HepG2 (cell line): ENCODE data around the gene MLH1. TPM values are rescaled to one million over a fixed set of nuclear protein-coding genes. Genes with fewer than 3 reads are reported as not detected.

Source experiments
- ATAC-seq: fragments of 200-7000 bp; cut with Tn5 transposase; 3 replicates; pipeline ENCODE4 v1.9.1; 2020; ENCODE audit warnings: mild to moderate bottlenecking, moderate library complexity
- BruUV-seq: library from RNA; stranded (reverse); fragments of 400-500 nt; replicated peaks from 2 replicates; lab custom pipeline; 2021; lab: Mats Ljungman, UMichigan
- CTCF ChIA-PET: fragments of 300-600 bp; formaldehyde crosslinking; extraction: SDS; loops from one replicate; lab custom pipeline; 2021; ENCODE audit warnings: low total read pairs, inconsistent platforms, low intra/inter-chr PET ratio; lab: Yijun Ruan, JAX
- POLR2A ChIA-PET: fragments of 350-600 bp; sonication (Branson Sonifier 250); formaldehyde crosslinking; loops from one replicate; lab custom pipeline; 2020; ENCODE audit warnings: antibody characterized with exemption, inconsistent platforms; lab: Yijun Ruan, JAX
- DNase-seq: peaks from one replicate; pipeline ENCODE4 v3.0.0-alpha.2; 2015; ENCODE audit warnings: low spot score
- FAIRE-seq: peaks from 3 replicates; lab custom pipeline; 2011; peaks lifted over from hg19 to GRCh38; lab: Jason Lieb, UNC
- H2AFZ ChIP-seq: one replicate; pipeline ENCODE4 v1.6.1; 2011; ENCODE audit warnings: low read length, inconsistent platforms
- H3K27ac ChIP-seq: fragments of 300-600 bp; 3 replicates; pipeline ENCODE4 v1.8.0; 2011; ENCODE audit warnings: mixed run types, mild to moderate bottlenecking, mixed read lengths, low read length, inconsistent platforms; ENCODE audit not compliant: insufficient read depth; ENCODE audit errors: extremely low read length
- H3K27me3 ChIP-seq, 2 experiments: fragments of 200-600 bp in 1 of 2; 2 replicates in 1 of 2; 3 replicates in 1 of 2; pipeline versions ENCODE4 v1.6.0 to v1.8.0; 2011; ENCODE audit warnings: low read length in 2 of 2, mild to moderate bottlenecking in 2 of 2, moderate library complexity in 2 of 2, inconsistent platforms in 1 of 2; ENCODE audit not compliant: insufficient read depth in 2 of 2, control insufficient read depth in 1 of 2
- H3K36me3 ChIP-seq, 2 experiments: fragments of 200-600 bp in 1 of 2; replicated peaks in 1 of 2; 2 replicates in 1 of 2; 3 replicates in 1 of 2; pipeline versions ENCODE4 v1.5.1 to v1.8.0; 2011; ENCODE audit warnings: low read length in 2 of 2, inconsistent platforms in 1 of 2; ENCODE audit not compliant: insufficient read depth in 2 of 2, control insufficient read depth in 1 of 2
- H3K4me1 ChIP-seq: 2 replicates; pipeline ENCODE4 v1.5.1; 2012; ENCODE audit warnings: low read length, inconsistent platforms; ENCODE audit not compliant: insufficient read depth
- H3K4me2 ChIP-seq: 2 replicates; pipeline ENCODE4 v1.6.0; 2011; ENCODE audit warnings: low read depth, low read length, inconsistent platforms
- H3K4me3 ChIP-seq, 3 experiments: fragments of 200-600 bp in 1 of 3; sonication (generic), shearing (Covaris generic) in 1 of 3; replicated peaks in 1 of 3; 2 replicates each; pipeline ENCODE4 v1.5.1; 2011 to 2016; ENCODE audit warnings: low read length in 3 of 3, inconsistent platforms in 2 of 3, low read depth in 2 of 3, mild to moderate bottlenecking in 2 of 3, control low read depth in 1 of 3, mixed read lengths in 1 of 3; ENCODE audit not compliant: insufficient read depth in 1 of 3
- H3K79me2 ChIP-seq: one replicate; pipeline ENCODE4 v1.6.1; 2011; ENCODE audit warnings: low read length, inconsistent platforms; ENCODE audit not compliant: insufficient read depth
- H3K9ac ChIP-seq: 2 replicates; pipeline ENCODE4 v1.6.0; 2011; ENCODE audit warnings: mild to moderate bottlenecking, low read depth, low read length, inconsistent platforms; ENCODE audit not compliant: insufficient read depth
- H3K9me3 ChIP-seq: 2 replicates; pipeline ENCODE4 v1.5.1; 2012; ENCODE audit warnings: mild to moderate bottlenecking, low read length
- H4K20me1 ChIP-seq: 2 replicates; pipeline ENCODE4 v1.6.0; 2011; ENCODE audit warnings: inconsistent platforms, mild to moderate bottlenecking, low read length, moderate library complexity; ENCODE audit not compliant: insufficient read depth
- ADNP ChIP-seq: sonication (generic); formaldehyde crosslinking; IDR thresholded peaks from 2 replicates; pipeline ENCODE4 v1.4.0; 2020; ENCODE audit warnings: missing genetic modification reagents
- ARID3A ChIP-seq: IDR thresholded peaks from 2 replicates; pipeline ENCODE4 v1.6.1; 2012; ENCODE audit warnings: low read depth, low read length, improper control_type of control experiment
- CENPBD1 ChIP-seq: sonication (generic); formaldehyde crosslinking; IDR thresholded peaks from 2 replicates; pipeline ENCODE4 v1.8.0; 2022; ENCODE audit warnings: missing genetic modification reagents, low read depth, mild to moderate bottlenecking, borderline replicate concordance
- ETV6 ChIP-seq: sonication (generic); formaldehyde crosslinking; conservative IDR thresholded peaks from 2 replicates; pipeline ENCODE4 v1.4.0; 2020; ENCODE audit warnings: missing genetic modification reagents
- FOXO1 ChIP-seq: sonication (generic); formaldehyde crosslinking; IDR thresholded peaks from 2 replicates; pipeline ENCODE4 v1.4.0; 2020; ENCODE audit warnings: missing genetic modification reagents
- GTF2F1 ChIP-seq: fragments of 150-350 bp; IDR thresholded peaks from 2 replicates; pipeline ENCODE4 v1.6.1; 2014; ENCODE audit warnings: low read length
- HHEX ChIP-seq: IDR thresholded peaks from 2 replicates; pipeline ENCODE4 v1.6.1; 2016; ENCODE audit warnings: control low read depth
- MTA3 ChIP-seq: sonication (generic); formaldehyde crosslinking; IDR thresholded peaks from 2 replicates; pipeline ENCODE4 v1.4.0; 2020; ENCODE audit warnings: missing genetic modification reagents
- POGZ ChIP-seq: sonication (generic); formaldehyde crosslinking; IDR thresholded peaks from 2 replicates; pipeline ENCODE4 v1.4.0; 2020; ENCODE audit warnings: mild to moderate bottlenecking, missing genetic modification reagents
- REPIN1 ChIP-seq: sonication (generic); formaldehyde crosslinking; IDR thresholded peaks from 2 replicates; pipeline ENCODE4 v1.8.0; 2022; ENCODE audit warnings: missing genetic modification reagents, low read depth, mild to moderate bottlenecking, borderline replicate concordance
- RFX3 ChIP-seq: IDR thresholded peaks from 2 replicates; pipeline ENCODE4 v1.6.1; 2016; ENCODE audit warnings: missing biosample characterization, missing genetic modification reagents
- SP2 ChIP-seq: sonication (generic); formaldehyde crosslinking; IDR thresholded peaks from 2 replicates; pipeline ENCODE4 v1.5.1; 2020; ENCODE audit warnings: mild to moderate bottlenecking, missing genetic modification reagents
- TP53 ChIP-seq: sonication (generic); formaldehyde crosslinking; conservative IDR thresholded peaks from 2 replicates; pipeline ENCODE4 v1.4.0; 2020; ENCODE audit warnings: missing genetic modification reagents
- ZNF264 ChIP-seq: sonication (generic); formaldehyde crosslinking; IDR thresholded peaks from 2 replicates; pipeline ENCODE4 v1.4.0; 2020; ENCODE audit warnings: missing genetic modification reagents
- ZNF639 ChIP-seq: conservative IDR thresholded peaks from 2 replicates; pipeline ENCODE4 v1.6.1; 2018; ENCODE audit warnings: missing genetic modification reagents
- ZNF678 ChIP-seq: sonication (generic); formaldehyde crosslinking; IDR thresholded peaks from 2 replicates; pipeline ENCODE4 v1.4.0; 2020; ENCODE audit warnings: mild to moderate bottlenecking, missing genetic modification reagents
- whole genome bisulfite sequencing: methylation state at CpG from one replicate; pipeline ENCODE4 v1.1.6; 2017; ENCODE audit warnings: low lambda C conversion rate; 5-methylcytosine and 5-hydroxymethylcytosine counted together
- in situ Hi-C: cut with HindIII; loops from 2 replicates; pipeline ENCODE4 v1.10.0; 2017; ENCODE audit warnings: low pct_unique_long_range_greater_than_20kb; ENCODE audit not compliant: extremely low pct_ligation_motif_present
- intact Hi-C: fragments of 100-400 bp; cut with micrococcal nuclease; formaldehyde crosslinking; loops from one replicate; pipeline ENCODE4 v1.10.0; 2022; ENCODE audit not compliant: unreplicated experiment
- polyA plus RNA-seq, 8 experiments: library from polyadenylated mRNA; depleted of rRNA in 3 of 8; stranded (reverse) in 7 of 8; unstranded in 1 of 8; fragments of >200 nt; fragmentation: Illumina TruSeq in 4 of 8; extraction: Trizol in 4 of 8; gene quantifications; 2 replicates each; pipeline versions ENCODE4 v1.2.1 to v1.2.3, GENCODE V29; 2011 to 2016; ENCODE audit warnings: low read depth in 4 of 8, missing spikeins in 1 of 8, mixed read lengths in 1 of 8; ENCODE audit not compliant: insufficient read depth in 1 of 8
- total RNA-seq, 5 experiments: library from RNA; depleted of rRNA; stranded (reverse); fragments of >200 nt; fragmentation: Illumina TruSeq; extraction: Trizol; gene quantifications; 2 replicates each; pipeline ENCODE4 v1.2.3, GENCODE V29; 2016; ENCODE audit warnings: low read depth in 1 of 5

Gene MLH1
- total and polyA plus RNA-seq, 2 of the 13 experiments (the other 11 are each of a cell fraction or from before 2014, with no cell fraction given), result 29.5 to 70.8 TPM

- Histone ChIP-seq H3K36me3 (peaks cover 19 to 75% of the 10 kb centered on the region in 2 experiments; a peak in 4 of 5 replicates), H3K4me1 (0 out of 2 replicates have a peak, but pooled peaks cover 6% of the 10 kb centered on the region), H4K20me1 (no peaks in the 10 kb centered on the region), H2AFZ (no peak overlapping the region), H3K27me3 (no peaks in the 10 kb centered on the region), H3K9ac (no peak overlapping the region), H3K9me3 (no peaks in the 10 kb centered on the region), H3K79me2 (no peaks in the 10 kb centered on the region), H3K27ac (no peak overlapping the region), H3K4me2 (no peak overlapping the region), H3K4me3 (no peak overlapping the region)
- in situ Hi-C loops (no loop called here), intact Hi-C loops (no loop called here)
- ChIA-PET POLR2A (no interaction called here), CTCF (no interaction called here)
- WGBS, result 100% methylated on average over 2 of the region's 2 CpGs
- DNase-seq (no peak), ATAC-seq (no peak), FAIRE-seq (no peak)
- no peak for TF ChIP-seq REPIN1 (CRISPR knock-in tag)
- no peak for TF ChIP-seq GTF2F1
- BruUV-seq, result no TSS peak
Measured at GRCh38 chr3:37053753-37054152, 60.4 kb downstream of the MLH1 start.

GRCh38 chr3:37054370-37054769 lies 61.1 kb downstream of the MLH1 start:
- H3K27me3 ChIP-seq, result no peaks in the 10 kb centered on the region
- H3K27ac ChIP-seq, result no peak overlapping the region
- no peak for ATAC-seq
- in situ Hi-C loops (no loop called here), intact Hi-C loops (no loop called here)
- TF ChIP-seq MTA3 (CRISPR knock-in tag) (no peak), ETV6 (CRISPR knock-in tag) (no peak), CENPBD1 (CRISPR knock-in tag) (no peak), ZNF264 (CRISPR knock-in tag) (no peak), ZNF639 (CRISPR knock-in tag) (no peak), ZNF678 (CRISPR knock-in tag) (no peak), FOXO1 (CRISPR knock-in tag) (no peak), POGZ (no peak), TP53 (no peak), ADNP (no peak), ARID3A (no peak), RFX3 (CRISPR knock-in tag) (no peak), SP2 (CRISPR knock-in tag) (no peak), HHEX (no peak)
- H3K4me2 ChIP-seq, result no peak overlapping the region
- no TSS peak for BruUV-seq
- FAIRE-seq, result no peak
- DNase-seq, result no peak
- CTCF ChIA-PET, result no interaction called here
- H3K79me2 ChIP-seq, result no peaks in the 10 kb centered on the region
- H2AFZ ChIP-seq, result no peak overlapping the region
- H3K9me3 ChIP-seq, result no peaks in the 10 kb centered on the region
- H3K36me3 ChIP-seq, result peaks cover 18 to 69% of the 10 kb centered on the region in 2 experiments; a peak in 4 of 5 replicates
- H4K20me1 ChIP-seq, result no peaks in the 10 kb centered on the region
- H3K4me3 ChIP-seq, result no peak overlapping the region
- H3K9ac ChIP-seq, result no peak overlapping the region
- POLR2A ChIA-PET, result no interaction called here
- 0 out of 2 replicates have a peak, but pooled peaks cover 6% of the 10 kb centered on the region for H3K4me1 ChIP-seq
- WGBS, result 94% methylated on average over 3 of the region's 3 CpGs
